BLaER1 treated with 17β-estradiol and CSF1 and Interleukin-3, amounts not matched to agents 10 nM and 100 nM (cell line): ENCODE results near the gene IGHMBP2.
A peak's percentile ranks its signal among the peaks of the same experiment; 100 is the strongest.

Experiments used
- H3K27ac ChIP-seq, 11 experiments: shearing (Covaris generic); formaldehyde crosslinking; 2 replicates each; pipeline ENCODE4 v1.8.1; 2022
- H3K27me3 ChIP-seq, 11 experiments: shearing (Covaris generic); formaldehyde crosslinking; 2 replicates each; pipeline ENCODE4 v1.8.1; 2022
- H3K36me3 ChIP-seq, 11 experiments: shearing (Covaris generic); formaldehyde crosslinking; 2 replicates each; pipeline ENCODE4 v1.8.1; 2022
- H3K4me1 ChIP-seq, 10 experiments: shearing (Covaris generic); formaldehyde crosslinking; 2 replicates each; pipeline ENCODE4 v1.8.1; 2022
- H3K4me2 ChIP-seq, 11 experiments: shearing (Covaris generic); formaldehyde crosslinking; 2 replicates each; pipeline ENCODE4 v1.8.1; 2022
- H3K4me3 ChIP-seq, 10 experiments: shearing (Covaris generic); formaldehyde crosslinking; 2 replicates each; pipeline ENCODE4 v1.8.1; 2022
- H3K9ac ChIP-seq, 11 experiments: shearing (Covaris generic); formaldehyde crosslinking; 2 replicates each; pipeline ENCODE4 v1.8.1; 2022
- H3K9me3 ChIP-seq, 11 experiments: shearing (Covaris generic); formaldehyde crosslinking; replicated peaks in 1 of 11; 2 replicates each; pipeline ENCODE4 v1.8.1; 2022
- H4K20me1 ChIP-seq, 11 experiments: shearing (Covaris generic); formaldehyde crosslinking; 2 replicates each; pipeline ENCODE4 v1.8.1; 2022
- Cebpa-rat ChIP-seq, 11 experiments: shearing (Covaris generic); IDR thresholded peaks; 2 replicates each; pipeline ENCODE4 v1.8.1; 2022

The IGHMBP2 gene

DNA sequence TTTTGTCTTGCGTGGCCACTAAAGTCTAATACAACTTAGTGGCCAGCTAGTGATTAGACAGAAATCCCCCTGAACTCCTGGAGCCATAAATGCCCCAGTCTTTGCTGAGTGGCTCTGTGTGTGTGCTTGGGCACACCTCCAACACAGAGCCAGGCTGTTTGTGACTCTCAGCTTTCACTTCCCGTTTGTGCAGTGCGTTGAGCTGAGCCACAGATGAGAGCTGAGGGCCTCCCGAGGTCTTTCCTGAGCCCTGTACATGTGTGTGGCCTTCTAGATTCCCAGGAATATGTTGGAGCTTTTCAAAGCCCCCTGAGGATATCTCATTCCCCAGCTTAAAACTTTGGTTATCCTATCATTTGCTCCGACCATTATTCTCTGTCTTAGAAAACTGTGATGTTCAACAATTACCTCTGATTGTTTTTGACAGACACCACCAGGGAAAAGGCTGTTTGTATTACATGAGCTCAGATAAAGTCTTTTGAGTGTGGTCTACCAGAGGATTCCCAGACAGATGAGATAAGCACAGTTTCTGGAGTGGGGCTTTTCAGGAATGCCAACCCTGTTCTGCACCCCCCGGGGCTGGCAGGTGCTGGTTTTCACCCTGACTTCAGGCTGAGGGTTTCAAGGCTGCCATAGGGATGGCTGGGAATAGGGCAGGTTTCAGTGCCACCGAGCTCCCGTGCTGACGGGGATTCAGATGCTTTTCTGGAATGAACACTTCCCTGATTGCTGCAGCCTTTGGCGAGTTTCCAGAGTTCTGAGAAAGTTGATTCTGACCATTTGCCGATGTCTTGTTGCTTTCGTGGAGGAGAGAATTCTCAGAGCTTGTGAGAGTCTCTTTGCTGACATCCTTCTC is 23.8 kb downstream of the IGHMBP2 start:
- Histone ChIP-seq H3K4me1 (peaks cover 25 to 42% (median 36%) of the 10 kb centered on the region in 10 experiments), H3K27ac (peak overlapping the region in 4 of 11 experiments; percentile 4 to 54 (median 7); a peak in 3 of 22 replicates), H3K4me3 (no peak overlapping the region), H3K4me2 (peak overlapping the region in 9 of 11 experiments; percentile 4 to 85 (median 50); a peak in 15 of 22 replicates), H3K9ac (peak overlapping the region in 2 of 11 experiments; percentile 14 to 20; a peak in 2 of 22 replicates), H3K9me3 (peaks cover 28 to 50% (median 34%) of the 10 kb centered on the region in 11 experiments), H3K27me3 (no peaks in the 10 kb centered on the region), H4K20me1 (peaks cover 0 to 35% (median 19%) of the 10 kb centered on the region in 11 experiments; a peak in 15 of 22 replicates), H3K36me3 (peaks cover 79 to 98% (median 89%) of the 10 kb centered on the region in 11 experiments)
- no peak for TF ChIP-seq Cebpa-rat (IDR thresholded peaks at IDR 0.05)

- H3K27me3 ChIP-seq = no peaks in the 10 kb centered on the region
- peak overlapping the region in 2 of 11 experiments; percentile 4 to 54; a peak in 2 of 22 replicates for H3K27ac ChIP-seq
- H3K4me3 ChIP-seq = no peak overlapping the region
- H3K4me2 ChIP-seq = peak overlapping the region in 10 of 11 experiments; percentile 3 to 85 (median 42); a peak in 14 of 22 replicates
- H3K36me3 ChIP-seq = peaks cover 78 to 98% (median 87%) of the 10 kb centered on the region in 11 experiments
- H3K4me1 ChIP-seq = peaks cover 25 to 42% (median 36%) of the 10 kb centered on the region in 10 experiments
- peak overlapping the region in 2 of 11 experiments; percentile 4 to 14; a peak in 1 of 22 replicates for H3K9ac ChIP-seq
- H3K9me3 ChIP-seq = peaks cover 28 to 49% (median 34%) of the 10 kb centered on the region in 11 experiments
- H4K20me1 ChIP-seq = peaks cover 0 to 43% (median 19%) of the 10 kb centered on the region in 11 experiments; a peak in 15 of 22 replicates
- no peak for TF ChIP-seq Cebpa-rat (IDR thresholded peaks at IDR 0.05)
Measured at GRCh38 chr11:68928136-68928880, 24.6 kb downstream of the IGHMBP2 start.

- H3K9me3 ChIP-seq = peaks cover 26 to 41% (median 30%) of the 10 kb centered on the region in 11 experiments
- no peak overlapping the region for H3K4me3 ChIP-seq
- H4K20me1 ChIP-seq = peaks cover 0 to 52% (median 19%) of the 10 kb centered on the region in 11 experiments; a peak in 15 of 22 replicates
- no peak for TF ChIP-seq Cebpa-rat (IDR thresholded peaks at IDR 0.05)
- H3K27me3 ChIP-seq = no peaks in the 10 kb centered on the region
- H3K4me1 ChIP-seq = peaks cover 25 to 42% (median 36%) of the 10 kb centered on the region in 10 experiments
- H3K36me3 ChIP-seq = peaks cover 70 to 98% (median 85%) of the 10 kb centered on the region in 11 experiments
- peak overlapping the region in 3 of 11 experiments; percentile 10 to 85 (median 76); a peak in 2 of 22 replicates for H3K4me2 ChIP-seq
- no peak overlapping the region for H3K9ac ChIP-seq
- no peak overlapping the region for H3K27ac ChIP-seq
Measured at GRCh38 chr11:68929135-68929534, 25.4 kb downstream of the IGHMBP2 start.

GRCh38 chr11:68929706-68930570 is 26.2 kb downstream of the IGHMBP2 start:
- no peak for TF ChIP-seq Cebpa-rat (IDR thresholded peaks at IDR 0.05)
- peaks cover 18 to 33% (median 22%) of the 10 kb centered on the region in 11 experiments for H3K9me3 ChIP-seq

GRCh38 chr11:68930991-68931855 is 27.5 kb downstream of the IGHMBP2 start:
- Histone ChIP-seq H3K4me2 (peak overlapping the region in 8 of 11 experiments; percentile 44 to 73 (median 64); a peak in 16 of 22 replicates), H3K9ac (no peak overlapping the region), H3K27ac (no peak overlapping the region), H3K27me3 (no peaks in the 10 kb centered on the region), H3K4me3 (no peak overlapping the region), H4K20me1 (peaks cover 0 to 71% (median 19%) of the 10 kb centered on the region in 11 experiments; a peak in 15 of 22 replicates), H3K9me3 (peaks cover 5 to 20% (median 9%) of the 10 kb centered on the region in 11 experiments), H3K4me1 (peaks cover 25 to 42% (median 36%) of the 10 kb centered on the region in 10 experiments), H3K36me3 (peaks cover 65 to 98% (median 84%) of the 10 kb centered on the region in 11 experiments)
- TF ChIP-seq Cebpa-rat (IDR thresholded peaks at IDR 0.05) = no peak

More at GRCh38 chr11:68929706-68930570, 26.2 kb downstream of the IGHMBP2 start:
- Histone ChIP-seq H3K27ac (no peak overlapping the region), H3K9ac (no peak overlapping the region), H3K4me3 (no peak overlapping the region), H3K36me3 (peaks cover 66 to 98% (median 85%) of the 10 kb centered on the region in 11 experiments), H3K27me3 (no peaks in the 10 kb centered on the region), H3K4me2 (no peak overlapping the region), H4K20me1 (peaks cover 0 to 60% (median 19%) of the 10 kb centered on the region in 11 experiments; a peak in 15 of 22 replicates), H3K4me1 (peaks cover 25 to 42% (median 36%) of the 10 kb centered on the region in 10 experiments)

- Histone ChIP-seq H3K4me2 (peak overlapping the region in 8 of 11 experiments; percentile 44 to 73 (median 64); a peak in 16 of 22 replicates), H3K4me1 (peaks cover 22 to 41% (median 35%) of the 10 kb centered on the region in 10 experiments), H4K20me1 (peaks cover 0 to 78% (median 22%) of the 10 kb centered on the region in 11 experiments; a peak in 16 of 22 replicates), H3K27me3 (no peaks in the 10 kb centered on the region), H3K9me3 (peaks cover 0 to 14% (median 2%) of the 10 kb centered on the region in 11 experiments; a peak in 18 of 22 replicates), H3K4me3 (no peak overlapping the region), H3K27ac (no peak overlapping the region), H3K9ac (no peak overlapping the region), H3K36me3 (peaks cover 65 to 98% (median 84%) of the 10 kb centered on the region in 11 experiments)
- TF ChIP-seq Cebpa-rat (IDR thresholded peaks at IDR 0.05) = no peak
Measured at GRCh38 chr11:68931911-68932310, 28.2 kb downstream of the IGHMBP2 start.

GRCh38 chr11:68932358-68932757 is 28.7 kb downstream of the IGHMBP2 start:
- Histone ChIP-seq H3K9ac (no peak overlapping the region), H3K4me2 (peak overlapping the region in 6 of 11 experiments; percentile 60 to 73 (median 67); a peak in 11 of 22 replicates), H3K4me1 (peaks cover 18 to 36% (median 30%) of the 10 kb centered on the region in 10 experiments), H3K4me3 (no peak overlapping the region), H3K27me3 (no peaks in the 10 kb centered on the region), H4K20me1 (peaks cover 0 to 82% (median 23%) of the 10 kb centered on the region in 11 experiments; a peak in 16 of 22 replicates), H3K9me3 (peaks cover 0 to 10% (median 0%) of the 10 kb centered on the region in 11 experiments; a peak in 3 of 22 replicates), H3K27ac (no peak overlapping the region), H3K36me3 (peaks cover 67 to 98% (median 87%) of the 10 kb centered on the region in 11 experiments)
- TF ChIP-seq Cebpa-rat (IDR thresholded peaks at IDR 0.05) = no peak
